ENCODE results near the gene RC3H2. TPM values are rescaled to one million over a fixed set of nuclear protein-coding genes. Genes with fewer than 3 reads are reported as not detected.

RC3H2 gene
- 19.5 to 28.0 TPM (median 23.8 TPM) in 5 replicates for total RNA-seq (2022; extraction: Qiagen RNA extraction; ENCODE audit: low read depth)

GRCh38 chr9:122904823-122905710 is at the start of gene RC3H2:
TSS of gene RC3H2 (minus strand) at chr9:122905359. CDS start at chr9:122897509, 7,850 bp downstream.

GRCh38 chr9:122940749-122941581 is 35.8 kb upstream of the RC3H2 start, which contains the start of gene RABGAP1:
TSS of gene RABGAP1 (plus strand) at chr9:122941020. CDS start at chr9:122957060, 16,040 bp downstream.

GRCh38 chr9:122931226-122932121 is 26.3 kb upstream of the RC3H2 start, which contains the start of gene ZBTB26:
TSS of gene ZBTB26 (minus strand) at chr9:122931512. CDS start at chr9:122919934, 11,578 bp downstream.

GRCh38 chr9:122912964-122913673 is 8.0 kb upstream of the RC3H2 start, which contains the start of gene ZBTB6:
TSS of gene ZBTB6 (minus strand) at chr9:122913323. CDS start at chr9:122912072, 1,251 bp downstream.

GRCh38 chr9:122800066-122801060 is 104.8 kb downstream of the RC3H2 start, which contains the start of gene OR1K1:
TSS of gene OR1K1 (plus strand) at chr9:122800123. CDS start at chr9:122800123, 0 bp downstream.

Other genes starting within 250 kb of the RC3H2 start
- gene OR1B1, start 247.7 kb downstream of the RC3H2 start, total RNA-seq (2022; extraction: Qiagen RNA extraction; ENCODE audit: low read depth), result not detected in 5 replicates
- gene OR1L1, start 243.6 kb downstream of the RC3H2 start, total RNA-seq (2022; extraction: Qiagen RNA extraction; ENCODE audit: low read depth), result not detected in 5 replicates
- gene OR1L3, start 230.2 kb downstream of the RC3H2 start, total RNA-seq (2022; extraction: Qiagen RNA extraction; ENCODE audit: low read depth), result not detected in 5 replicates
- not detected in 5 replicates for gene OR1L4, start 181.4 kb downstream of the RC3H2 start, total RNA-seq (2022; extraction: Qiagen RNA extraction; ENCODE audit: low read depth)
- gene OR1L6, start 163.1 kb downstream of the RC3H2 start, total RNA-seq (2022; extraction: Qiagen RNA extraction; ENCODE audit: low read depth), result not detected in 5 replicates
- not detected in 5 replicates for gene OR5C1, start 116.4 kb downstream of the RC3H2 start, total RNA-seq (2022; extraction: Qiagen RNA extraction; ENCODE audit: low read depth)
- gene OR1K1, start 105.2 kb downstream of the RC3H2 start, total RNA-seq (2022; extraction: Qiagen RNA extraction; ENCODE audit: low read depth), result not detected in 5 replicates
- gene PDCL, start 76.8 kb downstream of the RC3H2 start, total RNA-seq (2022; extraction: Qiagen RNA extraction; ENCODE audit: low read depth), result 16.6 to 21.0 TPM (median 20.1 TPM) in 5 replicates
- gene ZBTB6, start 8.0 kb upstream of the RC3H2 start, total RNA-seq (2022; extraction: Qiagen RNA extraction; ENCODE audit: low read depth), result 5.6 to 7.2 TPM (median 6.5 TPM) in 5 replicates
- 1.9 to 2.6 TPM (median 2.5 TPM) in 5 replicates for gene ZBTB26, start 26.2 kb upstream of the RC3H2 start, total RNA-seq (2022; extraction: Qiagen RNA extraction; ENCODE audit: low read depth)
- gene RABGAP1, start 35.7 kb upstream of the RC3H2 start, total RNA-seq (2022; extraction: Qiagen RNA extraction; ENCODE audit: low read depth), result 13.4 to 16.6 TPM (median 15.3 TPM) in 5 replicates
- gene GPR21, start 128.3 kb upstream of the RC3H2 start, total RNA-seq (2022; extraction: Qiagen RNA extraction; ENCODE audit: low read depth), result not detected in 5 replicates